GM23248 (cell line): Measurements from ENCODE around the gene KRT33B.

Experiments used
- EZH2 ChIP-seq: fragments of 200-600 bp; sonication (generic); IDR thresholded peaks from 2 replicates; pipeline ENCODE4 v1.6.1; 2018; ENCODE audit warnings: antibody characterized with exemption, mild to moderate bottlenecking; ENCODE audit not compliant: insufficient read depth, poor library complexity, severe bottlenecking
- EZH2phosphoT487 ChIP-seq: fragments of 200-600 bp; sonication (generic); IDR thresholded peaks from 2 replicates; pipeline ENCODE4 v1.6.1; 2018; ENCODE audit warnings: antibody characterized with exemption, moderate library complexity, mild to moderate bottlenecking, low read depth; ENCODE audit not compliant: insufficient read depth

- no peak for TF ChIP-seq EZH2
- TF ChIP-seq EZH2phosphoT487 = no peak
Observed at GRCh38 chr17:41315814-41316445, 53.7 kb downstream of the KRT33B start.
